MCF 10A (cell line): Measurements from ENCODE around the gene CACNG3. TPM values are rescaled to one million over a fixed set of nuclear protein-coding genes. Genes with fewer than 3 reads are reported as not detected.

Experiments
- BruUV-seq: library from RNA; stranded (reverse); fragments of 400-500 nt; replicated peaks from 2 replicates; lab custom pipeline; 2021; lab: Mats Ljungman, UMichigan
- CTCF ChIA-PET: fragments of 300-600 bp; sonication (Branson Sonifier 250); formaldehyde crosslinking; extraction: SDS; loops from one replicate; lab custom pipeline; 2021; ENCODE audit warnings: antibody characterized with exemption, inconsistent platforms; lab: Yijun Ruan, JAX
- POLR2A ChIA-PET: fragments of 300-600, 350-650 bp; sonication (Branson Sonifier 250); formaldehyde crosslinking; extraction: SDS; loops from one replicate; lab custom pipeline; 2020; ENCODE audit warnings: antibody characterized with exemption, inconsistent platforms; lab: Yijun Ruan, JAX
- DNase-seq: peaks from one replicate; pipeline ENCODE4 v3.0.0-alpha.2; 2018; ENCODE audit not compliant: unreplicated experiment
- H3K27ac Mint-ChIP-seq: one replicate; pipeline ENCODE4 v1.8.0; 2022; ENCODE audit warnings: mild to moderate bottlenecking, low read depth, mixed read lengths; ENCODE audit not compliant: unreplicated experiment
- H3K27me3 Mint-ChIP-seq: one replicate; pipeline ENCODE4 v1.8.0; 2022; ENCODE audit warnings: mixed read lengths; ENCODE audit not compliant: insufficient read depth, unreplicated experiment
- H3K36me3 Mint-ChIP-seq: one replicate; pipeline ENCODE4 v1.8.0; 2022; ENCODE audit warnings: mild to moderate bottlenecking, moderate library complexity, mixed read lengths; ENCODE audit not compliant: insufficient read depth, unreplicated experiment
- H3K4me1 Mint-ChIP-seq: one replicate; pipeline ENCODE4 v1.8.0; 2022; ENCODE audit warnings: mixed read lengths; ENCODE audit not compliant: insufficient read depth, unreplicated experiment
- H3K4me3 Mint-ChIP-seq: one replicate; pipeline ENCODE4 v1.8.0; 2022; ENCODE audit warnings: mild to moderate bottlenecking, moderate library complexity, mixed read lengths; ENCODE audit not compliant: unreplicated experiment
- H3K9me3 Mint-ChIP-seq: one replicate; pipeline ENCODE4 v1.8.0; 2022; ENCODE audit warnings: mixed read lengths; ENCODE audit not compliant: unreplicated experiment
- intact Hi-C: fragments of 100-400 bp; cut with micrococcal nuclease; formaldehyde crosslinking; loops from 2 replicates; pipeline ENCODE4 v1.14.1; 2022
- total RNA-seq: library from RNA; stranded (reverse); gene quantifications from 2 replicates; pipeline ENCODE4 v1.2.3, GENCODE V29; 2022
- TF ChIP-seq, protein P1 (sequence below): fragments of 200-600 bp; IDR thresholded peaks from one replicate; pipeline ENCODE4 v1.8.0; 2022; ENCODE audit warnings: antibody characterized with exemption, mild to moderate bottlenecking; ENCODE audit not compliant: unreplicated experiment

The CACNG3 gene
- total RNA-seq, 1 experiment from 2014 or later, result not detected

- intact Hi-C loops, result no loop called here
- POLR2A ChIA-PET, result no interaction called here
- Mint-ChIP-seq H3K36me3 (no peaks in the 10 kb centered on the region), H3K27ac (no peak overlapping the region), H3K4me3 (no peak overlapping the region), H3K9me3 (peaks cover 7% of the 10 kb centered on the region), H3K27me3 (no peaks in the 10 kb centered on the region), H3K4me1 (peaks cover 1% of the 10 kb centered on the region)
- CTCF ChIA-PET, result interaction anchor here (1.5 kb wide), 1 partner anchor 28 kb away, joined by 7 read pairs; no protein-coding TSS in a partner anchor
- DNase-seq, result no peak
- BruUV-seq, result no TSS peak
- TF ChIP-seq, protein P1, sequence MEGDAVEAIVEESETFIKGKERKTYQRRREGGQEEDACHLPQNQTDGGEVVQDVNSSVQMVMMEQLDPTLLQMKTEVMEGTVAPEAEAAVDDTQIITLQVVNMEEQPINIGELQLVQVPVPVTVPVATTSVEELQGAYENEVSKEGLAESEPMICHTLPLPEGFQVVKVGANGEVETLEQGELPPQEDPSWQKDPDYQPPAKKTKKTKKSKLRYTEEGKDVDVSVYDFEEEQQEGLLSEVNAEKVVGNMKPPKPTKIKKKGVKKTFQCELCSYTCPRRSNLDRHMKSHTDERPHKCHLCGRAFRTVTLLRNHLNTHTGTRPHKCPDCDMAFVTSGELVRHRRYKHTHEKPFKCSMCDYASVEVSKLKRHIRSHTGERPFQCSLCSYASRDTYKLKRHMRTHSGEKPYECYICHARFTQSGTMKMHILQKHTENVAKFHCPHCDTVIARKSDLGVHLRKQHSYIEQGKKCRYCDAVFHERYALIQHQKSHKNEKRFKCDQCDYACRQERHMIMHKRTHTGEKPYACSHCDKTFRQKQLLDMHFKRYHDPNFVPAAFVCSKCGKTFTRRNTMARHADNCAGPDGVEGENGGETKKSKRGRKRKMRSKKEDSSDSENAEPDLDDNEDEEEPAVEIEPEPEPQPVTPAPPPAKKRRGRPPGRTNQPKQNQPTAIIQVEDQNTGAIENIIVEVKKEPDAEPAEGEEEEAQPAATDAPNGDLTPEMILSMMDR, result no peak
Observed at GRCh38 chr16:24281466-24281865, 25.3 kb downstream of the CACNG3 start.

DNA sequence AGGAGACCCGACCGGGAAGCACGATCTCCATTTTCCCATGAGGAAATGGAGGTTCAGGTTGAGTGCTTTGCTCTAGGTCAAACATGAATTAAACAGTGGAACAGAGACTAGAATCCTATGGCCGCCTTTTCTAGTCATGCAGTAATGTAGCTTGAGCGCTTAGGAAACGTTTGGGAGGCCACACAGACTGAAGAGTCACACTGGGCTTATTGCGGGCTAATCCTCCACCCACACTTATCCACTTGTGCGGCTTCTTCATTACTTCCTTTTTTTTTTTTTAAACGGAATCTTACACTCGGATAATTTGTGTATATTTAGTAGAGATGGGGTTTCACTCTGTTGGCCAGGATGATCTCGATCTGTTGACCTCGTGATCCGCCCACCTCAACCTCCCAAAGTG is 26.0 kb downstream of the CACNG3 start:
- BruUV-seq, result no TSS peak
- CTCF ChIA-PET, result no interaction called here
- TF ChIP-seq, protein P1, result no peak
- H3K27me3 Mint-ChIP-seq, result no peaks in the 10 kb centered on the region
- H3K9me3 Mint-ChIP-seq, result peaks cover 7% of the 10 kb centered on the region
- POLR2A ChIA-PET, result no interaction called here
- DNase-seq, result no peak
- no peaks in the 10 kb centered on the region for H3K36me3 Mint-ChIP-seq
- peaks cover 8% of the 10 kb centered on the region for H3K4me1 Mint-ChIP-seq
- intact Hi-C loops, result no loop called here
- no peak overlapping the region for H3K27ac Mint-ChIP-seq
- no peak overlapping the region for H3K4me3 Mint-ChIP-seq

- intact Hi-C loops, result no loop called here
- peak; percentile 69 for DNase-seq
- peaks cover 9% of the 10 kb centered on the region for H3K4me1 Mint-ChIP-seq
- TF ChIP-seq, protein P1, result no peak
- H3K36me3 Mint-ChIP-seq, result no peaks in the 10 kb centered on the region
- CTCF ChIA-PET, result interaction anchor here (0.6 to 0.7 kb wide), 2 partner anchors 11 to 260 kb away, joined by 3 read pairs; no protein-coding TSS in a partner anchor
- no peak overlapping the region for H3K27ac Mint-ChIP-seq
- POLR2A ChIA-PET, result interaction anchor here (0.6 to 1.2 kb wide), 2 partner anchors 14 to 29 kb away, joined by 3 read pairs; no protein-coding TSS in a partner anchor
- no peak overlapping the region for H3K4me3 Mint-ChIP-seq
- H3K27me3 Mint-ChIP-seq, result peaks cover 8% of the 10 kb centered on the region
- BruUV-seq, result no TSS peak
- H3K9me3 Mint-ChIP-seq, result peaks cover 5% of the 10 kb centered on the region
Observed at GRCh38 chr16:24286741-24287405, 30.7 kb downstream of the CACNG3 start.

- BruUV-seq, result no TSS peak
- TF ChIP-seq, protein P1, result no peak
- peaks cover 7% of the 10 kb centered on the region for H3K9me3 Mint-ChIP-seq
- ChIA-PET POLR2A (no interaction called here), CTCF (interaction anchor here (0.6 to 1.3 kb wide), 8 partner anchors 15 to 319 kb away, joined by 3 to 4 read pairs (median 3); no protein-coding TSS in a partner anchor)
- no peak overlapping the region for H3K4me3 Mint-ChIP-seq
- H3K27ac Mint-ChIP-seq, result no peak overlapping the region
- no peak for DNase-seq
- H3K27me3 Mint-ChIP-seq, result peaks cover 24% of the 10 kb centered on the region
- peaks cover 9% of the 10 kb centered on the region for H3K4me1 Mint-ChIP-seq
- intact Hi-C loops, result no loop called here
- H3K36me3 Mint-ChIP-seq, result no peaks in the 10 kb centered on the region
Observed at GRCh38 chr16:24288516-24288915, 32.4 kb downstream of the CACNG3 start.
